ENCODE measurements around the gene YAP1. TPM values are rescaled to one million over a fixed set of nuclear protein-coding genes. Genes with fewer than 3 reads are reported as not detected.

YAP1 gene
- total and polyA plus RNA-seq, 4 experiments from 2014 or later: 0.44 to 0.75 TPM; not detected in 2

GRCh38 chr11:102192349-102193066, 82.3 kb downstream of the YAP1 start:
- CTCF ChIA-PET (ENCODE audit: partially characterized antibody): no interaction called here
- intact Hi-C loops (cut with micrococcal nuclease): no loop called here

GRCh38 chr11:102194257-102194656, 84.0 kb downstream of the YAP1 start:
- H3K9me3 Mint-ChIP-seq: peaks cover 0 to 4% (median 0%) of the 10 kb centered on the region in 8 donors
- no peak overlapping the region for H3K27ac ChIP-seq (ENCODE audit: low read depth, low read length)
- no peak overlapping the region for H3K27ac Mint-ChIP-seq
- no peaks in the 10 kb centered on the region for H3K4me1 Mint-ChIP-seq
- ChIA-PET POLR2A (ENCODE audit: partially characterized antibody) (no interaction called here), CTCF (ENCODE audit: partially characterized antibody) (no interaction called here)
- peaks cover 10 to 24% of the 10 kb centered on the region in 2 donors for H3K27me3 Mint-ChIP-seq
- H3K36me3 Mint-ChIP-seq: no peaks in the 10 kb centered on the region
- intact Hi-C loops (cut with micrococcal nuclease): no loop called here
- H3K4me3 ChIP-seq (ENCODE audit: low read length in 2 of 2): no peak overlapping the region
- DNase-seq: no peak
- no peaks in the 10 kb centered on the region for H3K27me3 ChIP-seq (ENCODE audit: insufficient read depth, low read length)
- no peaks in the 10 kb centered on the region for H3K9me3 ChIP-seq (ENCODE audit: control insufficient read depth in 1 of 2, low read length in 2 of 2)
- no peak overlapping the region for H3K4me3 Mint-ChIP-seq
- H3K4me1 ChIP-seq (ENCODE audit: insufficient read depth, low read length): no peaks in the 10 kb centered on the region
- no peaks in the 10 kb centered on the region for H3K36me3 ChIP-seq (ENCODE audit: insufficient read depth, low read length)

More at GRCh38 chr11:102192349-102193066, 82.3 kb downstream of the YAP1 start:
- Mint-ChIP-seq H3K9me3 (peaks cover 0 to 4% (median 0%) of the 10 kb centered on the region in 8 donors), H3K27ac (no peak overlapping the region), H3K27me3 (peaks cover 7 to 14% of the 10 kb centered on the region in 2 donors), H3K4me1 (no peaks in the 10 kb centered on the region), H3K4me3 (no peak overlapping the region), H3K36me3 (no peaks in the 10 kb centered on the region)
- Histone ChIP-seq H3K4me3 (ENCODE audit: low read length in 2 of 2) (no peak overlapping the region), H3K27ac (ENCODE audit: low read depth, low read length) (no peak overlapping the region), H3K27me3 (ENCODE audit: insufficient read depth, low read length) (no peaks in the 10 kb centered on the region), H3K4me1 (ENCODE audit: insufficient read depth, low read length) (no peaks in the 10 kb centered on the region), H3K36me3 (ENCODE audit: insufficient read depth, low read length) (no peaks in the 10 kb centered on the region), H3K9me3 (ENCODE audit: control insufficient read depth in 1 of 2, low read length in 2 of 2) (no peaks in the 10 kb centered on the region)
- no peak for DNase-seq
- POLR2A ChIA-PET (ENCODE audit: partially characterized antibody): no interaction called here

GRCh38 chr11:102194990-102195389, 84.7 kb downstream of the YAP1 start:
- no peaks in the 10 kb centered on the region for H3K27me3 ChIP-seq (ENCODE audit: insufficient read depth, low read length)
- H3K27me3 Mint-ChIP-seq: peaks cover 10 to 24% of the 10 kb centered on the region in 2 donors
- H3K9me3 Mint-ChIP-seq: peaks cover 0 to 4% (median 0%) of the 10 kb centered on the region in 8 donors
- no peak overlapping the region for H3K4me3 Mint-ChIP-seq
- no peaks in the 10 kb centered on the region for H3K4me1 Mint-ChIP-seq
- no peaks in the 10 kb centered on the region for H3K36me3 Mint-ChIP-seq
- CTCF ChIA-PET (ENCODE audit: partially characterized antibody): no interaction called here
- no peak overlapping the region for H3K4me3 ChIP-seq (ENCODE audit: low read length in 2 of 2)
- DNase-seq: no peak
- no peaks in the 10 kb centered on the region for H3K9me3 ChIP-seq (ENCODE audit: control insufficient read depth in 1 of 2, low read length in 2 of 2)
- H3K36me3 ChIP-seq (ENCODE audit: insufficient read depth, low read length): no peaks in the 10 kb centered on the region
- no peak overlapping the region for H3K27ac Mint-ChIP-seq
- POLR2A ChIA-PET (ENCODE audit: partially characterized antibody): no interaction called here
- intact Hi-C loops (cut with micrococcal nuclease): no loop called here
- H3K4me1 ChIP-seq (ENCODE audit: insufficient read depth, low read length): no peaks in the 10 kb centered on the region
- no peak overlapping the region for H3K27ac ChIP-seq (ENCODE audit: low read depth, low read length)

GRCh38 chr11:102196351-102196750, 86.1 kb downstream of the YAP1 start:
- H3K4me3 ChIP-seq (ENCODE audit: low read length in 2 of 2): no peak overlapping the region
- POLR2A ChIA-PET (ENCODE audit: partially characterized antibody): no interaction called here
- intact Hi-C loops (cut with micrococcal nuclease): no loop called here
- CTCF ChIA-PET (ENCODE audit: partially characterized antibody): no interaction called here
- H3K27me3 ChIP-seq (ENCODE audit: insufficient read depth, low read length): no peaks in the 10 kb centered on the region
- Mint-ChIP-seq H3K4me1 (no peaks in the 10 kb centered on the region), H3K27ac (no peak overlapping the region), H3K4me3 (no peak overlapping the region), H3K9me3 (peaks cover 0 to 4% (median 0%) of the 10 kb centered on the region in 8 donors), H3K36me3 (no peaks in the 10 kb centered on the region), H3K27me3 (peaks cover 10 to 27% of the 10 kb centered on the region in 2 donors)
- DNase-seq: no peak
- H3K9me3 ChIP-seq (ENCODE audit: control insufficient read depth in 1 of 2, low read length in 2 of 2): no peaks in the 10 kb centered on the region
- H3K36me3 ChIP-seq (ENCODE audit: insufficient read depth, low read length): no peaks in the 10 kb centered on the region
- H3K4me1 ChIP-seq (ENCODE audit: insufficient read depth, low read length): no peaks in the 10 kb centered on the region
- no peak overlapping the region for H3K27ac ChIP-seq (ENCODE audit: low read depth, low read length)

- ChIA-PET CTCF (ENCODE audit: partially characterized antibody) (no interaction called here), POLR2A (ENCODE audit: partially characterized antibody) (no interaction called here)
- peaks cover 10 to 30% of the 10 kb centered on the region in 2 donors for H3K27me3 Mint-ChIP-seq
- intact Hi-C loops (cut with micrococcal nuclease): no loop called here
- no peaks in the 10 kb centered on the region for H3K36me3 ChIP-seq (ENCODE audit: insufficient read depth, low read length)
- H3K4me3 Mint-ChIP-seq: no peak overlapping the region
- peaks cover 0 to 4% (median 0%) of the 10 kb centered on the region in 8 donors for H3K9me3 Mint-ChIP-seq
- H3K4me3 ChIP-seq (ENCODE audit: low read length in 2 of 2): no peak overlapping the region
- H3K36me3 Mint-ChIP-seq: no peaks in the 10 kb centered on the region
- no peak overlapping the region for H3K27ac ChIP-seq (ENCODE audit: low read depth, low read length)
- no peak overlapping the region for H3K27ac Mint-ChIP-seq
- H3K27me3 ChIP-seq (ENCODE audit: insufficient read depth, low read length): no peaks in the 10 kb centered on the region
- no peaks in the 10 kb centered on the region for H3K9me3 ChIP-seq (ENCODE audit: control insufficient read depth in 1 of 2, low read length in 2 of 2)
- DNase-seq: no peak
- H3K4me1 Mint-ChIP-seq: no peaks in the 10 kb centered on the region
- no peaks in the 10 kb centered on the region for H3K4me1 ChIP-seq (ENCODE audit: insufficient read depth, low read length)
These were observed 86.6 kb downstream of the YAP1 start for GRCh38 chr11:102196816-102197215.

- no peaks in the 10 kb centered on the region for H3K36me3 ChIP-seq (ENCODE audit: insufficient read depth, low read length)
- H3K4me1 ChIP-seq (ENCODE audit: insufficient read depth, low read length): no peaks in the 10 kb centered on the region
- no peak overlapping the region for H3K4me3 Mint-ChIP-seq
- peaks cover 0 to 4% (median 0%) of the 10 kb centered on the region in 8 donors for H3K9me3 Mint-ChIP-seq
- H3K27ac Mint-ChIP-seq: no peak overlapping the region
- no peak for DNase-seq
- ChIA-PET POLR2A (ENCODE audit: partially characterized antibody) (no interaction called here), CTCF (ENCODE audit: partially characterized antibody) (no interaction called here)
- H3K4me3 ChIP-seq (ENCODE audit: low read length in 2 of 2): no peak overlapping the region
- intact Hi-C loops (cut with micrococcal nuclease): no loop called here
- H3K27me3 ChIP-seq (ENCODE audit: insufficient read depth, low read length): no peaks in the 10 kb centered on the region
- peaks cover 7 to 23% of the 10 kb centered on the region in 2 donors for H3K27me3 Mint-ChIP-seq
- no peak overlapping the region for H3K27ac ChIP-seq (ENCODE audit: low read depth, low read length)
- no peaks in the 10 kb centered on the region for H3K9me3 ChIP-seq (ENCODE audit: control insufficient read depth in 1 of 2, low read length in 2 of 2)
- no peaks in the 10 kb centered on the region for H3K4me1 Mint-ChIP-seq
- no peaks in the 10 kb centered on the region for H3K36me3 Mint-ChIP-seq
These were observed 87.5 kb downstream of the YAP1 start for GRCh38 chr11:102197670-102198139.

GRCh38 chr11:102199673-102200072, 89.4 kb downstream of the YAP1 start:
- H3K27ac Mint-ChIP-seq: no peak overlapping the region
- Histone ChIP-seq H3K9me3 (ENCODE audit: control insufficient read depth in 1 of 2, low read length in 2 of 2) (no peaks in the 10 kb centered on the region), H3K4me3 (ENCODE audit: low read length in 2 of 2) (no peak overlapping the region), H3K27me3 (ENCODE audit: insufficient read depth, low read length) (no peaks in the 10 kb centered on the region), H3K27ac (ENCODE audit: low read depth, low read length) (no peak overlapping the region), H3K4me1 (ENCODE audit: insufficient read depth, low read length) (no peaks in the 10 kb centered on the region), H3K36me3 (ENCODE audit: insufficient read depth, low read length) (no peaks in the 10 kb centered on the region)
- DNase-seq: no peak
- peaks cover 0 to 4% (median 0%) of the 10 kb centered on the region in 8 donors for H3K9me3 Mint-ChIP-seq
- H3K27me3 Mint-ChIP-seq: peaks cover 9 to 24% of the 10 kb centered on the region in 2 donors
- POLR2A ChIA-PET (ENCODE audit: partially characterized antibody): no interaction called here
- H3K36me3 Mint-ChIP-seq: no peaks in the 10 kb centered on the region
- H3K4me3 Mint-ChIP-seq: no peak overlapping the region
- intact Hi-C loops (cut with micrococcal nuclease): no loop called here
- H3K4me1 Mint-ChIP-seq: no peaks in the 10 kb centered on the region
- CTCF ChIA-PET (ENCODE audit: partially characterized antibody): no interaction called here

All from CD4-positive, alpha-beta memory T cell (primary cell).